G401.6 (cell line): Measurements from ENCODE around the gene EFHD1.
"Not testable (repeated sequence)": the region's sequence is repeated elsewhere in the genome, so short reads cannot be mapped to it uniquely, and the experiment has no call there.

Experiments
- FAIRE-seq: peaks from 2 replicates; lab custom pipeline; 2012; peaks lifted over from hg19 to GRCh38; lab: Jason Lieb, UNC

The EFHD1 gene

GRCh38 chr2:232652505-232652851 is 19.1 kb downstream of the EFHD1 start:
- no peak for FAIRE-seq

- no peak for FAIRE-seq
Measured at GRCh38 chr2:232653441-232653840, 20.0 kb downstream of the EFHD1 start.

GRCh38 chr2:232655392-232655791 is 22.0 kb downstream of the EFHD1 start:
- no peak for FAIRE-seq

GRCh38 chr2:232658217-232658785 is 24.9 kb downstream of the EFHD1 start:
- FAIRE-seq: no peak

GRCh38 chr2:232659359-232659758 is 26.0 kb downstream of the EFHD1 start:
- no peak for FAIRE-seq

- no peak for FAIRE-seq
Measured at GRCh38 chr2:232662486-232663260, 29.3 kb downstream of the EFHD1 start.

- FAIRE-seq: no peak
Measured at GRCh38 chr2:232666051-232666805, 32.8 kb downstream of the EFHD1 start.

- no peak for FAIRE-seq
Measured at GRCh38 chr2:232667989-232668583, 34.7 kb downstream of the EFHD1 start.

GRCh38 chr2:232668805-232669444 is 35.5 kb downstream of the EFHD1 start:
- FAIRE-seq: no peak

GRCh38 chr2:232672588-232672987 is 39.2 kb downstream of the EFHD1 start:
- FAIRE-seq: no peak

GRCh38 chr2:232674491-232674890 is 41.1 kb downstream of the EFHD1 start:
- no peak for FAIRE-seq

GRCh38 chr2:232675381-232675780 is 42.0 kb downstream of the EFHD1 start:
- FAIRE-seq: no peak

GRCh38 chr2:232680006-232680405 is 46.6 kb downstream of the EFHD1 start:
- FAIRE-seq: no peak

GRCh38 chr2:232681527-232681926 is 48.1 kb downstream of the EFHD1 start:
- FAIRE-seq: no peak

GRCh38 chr2:232683368-232683767 is 50.0 kb downstream of the EFHD1 start:
- FAIRE-seq: no peak

- not testable (repeated sequence) for FAIRE-seq
Measured at GRCh38 chr2:232685391-232685790, 52.0 kb downstream of the EFHD1 start.

- FAIRE-seq: no peak
Measured at GRCh38 chr2:232687382-232688160, 54.2 kb downstream of the EFHD1 start.

GRCh38 chr2:232688201-232688600 is 54.8 kb downstream of the EFHD1 start:
- FAIRE-seq: no peak

GRCh38 chr2:232689152-232689910 is 55.9 kb downstream of the EFHD1 start:
- no peak for FAIRE-seq

GRCh38 chr2:232691117-232691516 is 57.7 kb downstream of the EFHD1 start:
- not testable (repeated sequence) for FAIRE-seq

- FAIRE-seq: no peak
Measured at GRCh38 chr2:232693344-232693743, 59.9 kb downstream of the EFHD1 start.
